Subcutaneous preadipocyte (primary cell): ENCODE data around the gene CD274. TPM values are rescaled to one million over a fixed set of nuclear protein-coding genes. Genes with fewer than 3 reads are reported as not detected.

ENCODE experiments used
- total RNA-seq: library from RNA; depleted of rRNA; stranded (reverse); fragments of >200 nt; gene quantifications from 2 replicates; pipeline ENCODE4 v1.2.3, GENCODE V29; 2012

Gene CD274
- total RNA-seq: 1.8 TPM in 1 of 2 replicates, not detected in the other

GRCh38 chr9:5450359-5451091 lies at the start of gene CD274:
Gene CD274, plus strand, starts transcription at chr9:5450542. Its CDS starts 5,572 bp downstream, at chr9:5456114.

GRCh38 chr9:5437254-5438216 lies 12.8 kb upstream of the CD274 start, which contains the start of gene PLGRKT:
Gene PLGRKT, minus strand, starts transcription at chr9:5437925. Its CDS starts 5,948 bp downstream, at chr9:5431977.

GRCh38 chr9:5510360-5510931 lies 60.1 kb downstream of the CD274 start, which contains the start of gene PDCD1LG2:
Gene PDCD1LG2, plus strand, starts transcription at chr9:5510531. Its CDS starts 12,016 bp downstream, at chr9:5522547.

Other genes with a start within 250 kb of the CD274 start
- not detected in 2 replicates for gene INSL4, start 219.1 kb upstream of the CD274 start, total RNA-seq
- gene RLN2, start 145.8 kb upstream of the CD274 start, total RNA-seq: not detected in 2 replicates
- gene RLN1, start 110.7 kb upstream of the CD274 start, total RNA-seq: not detected in 2 replicates
- 13.2 and 17.6 TPM in 2 replicates for gene PLGRKT, start 12.6 kb upstream of the CD274 start, total RNA-seq
- gene PDCD1LG2, start 60.0 kb downstream of the CD274 start, total RNA-seq: 4.4 and 8.2 TPM in 2 replicates
- 27.6 and 40.1 TPM in 2 replicates for gene RIC1, start 178.6 kb downstream of the CD274 start, total RNA-seq